HG02642 (cell line): Measurements from ENCODE around the gene ZNF121.
"Not testable (repeated sequence)": the region's sequence is repeated elsewhere in the genome, so short reads cannot be mapped to it uniquely, and the experiment has no call there.

Experiments used
- ATAC-seq: cut with Tn5 transposase; IDR thresholded peaks from one replicate; pipeline ENCODE4 v1.9.1; 2021; ENCODE audit warnings: mild to moderate bottlenecking; ENCODE audit not compliant: unreplicated experiment, poor library complexity

ZNF121 gene

GRCh38 chr19:9584073-9584833, at the start of gene ZNF121:
Gene ZNF121 (minus strand): TSS chr19:9584504. CDS start chr19:9568097, 16,407 bp downstream.
- ATAC-seq: peak; percentile 98

- ATAC-seq: no peak
Observed at GRCh38 chr19:9627856-9628255, 43.6 kb upstream of the ZNF121 start.

GRCh38 chr19:9622531-9622930, 38.2 kb upstream of the ZNF121 start:
- ATAC-seq: no peak

- peak; percentile 90 for ATAC-seq
Observed at GRCh38 chr19:9621156-9622037, 37.1 kb upstream of the ZNF121 start, which contains the start of gene ZNF561. Gene ZNF561 (minus strand): TSS chr19:9621232. CDS start chr19:9619456, 1,776 bp downstream.

GRCh38 chr19:9620842-9621155, 36.5 kb upstream of the ZNF121 start:
- ATAC-seq: no peak

- no peak for ATAC-seq
Observed at GRCh38 chr19:9615844-9616243, 31.5 kb upstream of the ZNF121 start.

GRCh38 chr19:9610484-9611113, 26.3 kb upstream of the ZNF121 start:
- ATAC-seq: no peak

- ATAC-seq: no peak
Observed at GRCh38 chr19:9608912-9609311, 24.6 kb upstream of the ZNF121 start.

- no peak for ATAC-seq
Observed at GRCh38 chr19:9597027-9597426, 12.7 kb upstream of the ZNF121 start.

GRCh38 chr19:9586764-9587163, 2.5 kb upstream of the ZNF121 start:
- no peak for ATAC-seq

GRCh38 chr19:9582081-9582725, 2.1 kb downstream of the ZNF121 start:
- not testable (repeated sequence) for ATAC-seq

- ATAC-seq: no peak
Observed at GRCh38 chr19:9580728-9581127, 3.6 kb downstream of the ZNF121 start.

GRCh38 chr19:9570255-9570654, 14.0 kb downstream of the ZNF121 start:
- ATAC-seq: no peak

GRCh38 chr19:9566729-9567128, 17.6 kb downstream of the ZNF121 start:
- no peak for ATAC-seq

GRCh38 chr19:9565900-9566705, 18.2 kb downstream of the ZNF121 start:
- no peak for ATAC-seq

GRCh38 chr19:9552536-9553274, 31.6 kb downstream of the ZNF121 start:
- ATAC-seq: no peak

- ATAC-seq: no peak
Observed at GRCh38 chr19:9547870-9548269, 36.4 kb downstream of the ZNF121 start.

- not testable (repeated sequence) for ATAC-seq
Observed at GRCh38 chr19:9541281-9541680, 43.0 kb downstream of the ZNF121 start.

- ATAC-seq: not testable (repeated sequence)
Observed at GRCh38 chr19:9539921-9540320, 44.4 kb downstream of the ZNF121 start.
